ENCODE data around the gene CCDC69. TPM values are rescaled to one million over a fixed set of nuclear protein-coding genes. Genes with fewer than 3 reads are reported as not detected.

CCDC69 gene
- total RNA-seq, 3 donors from 2014 or later, result 47.4 to 201 (median 97.0) TPM

DNA sequence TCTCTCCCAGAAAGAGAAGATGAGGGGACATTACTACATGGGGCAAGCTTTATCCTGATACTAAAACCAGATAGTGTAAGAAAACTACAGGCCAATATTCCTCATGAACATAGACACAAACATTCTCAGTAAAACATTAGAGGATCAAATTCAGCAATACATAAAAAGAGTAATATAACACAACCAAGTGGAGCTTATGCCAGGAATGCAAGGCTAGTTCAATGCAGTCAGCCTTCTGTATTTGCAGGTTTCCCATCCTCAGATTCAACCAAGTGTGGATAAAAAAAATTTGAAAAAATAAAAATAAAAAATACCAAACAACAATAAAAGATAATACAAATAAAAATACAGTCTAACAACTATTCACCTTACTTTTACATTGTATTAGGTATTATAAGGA is 31.3 kb downstream of the CCDC69 start:
- Histone ChIP-seq H3K27me3 (no peaks in the 10 kb centered on the region), H3K4me3 (no peak overlapping the region), H3K4me1 (no peaks in the 10 kb centered on the region), H3K27ac (no peak overlapping the region), H3K9me3 (no peaks in the 10 kb centered on the region), H3K36me3 (no peaks in the 10 kb centered on the region)
- intact Hi-C loops (cut with DNase I; ENCODE audit: low total_unique reads), result no loop called here
- DNase-seq (ENCODE audit: low spot score in 2 of 2), result no peak
- TF ChIP-seq POLR2A (IDR thresholded peaks at IDR 0.05) (no peak), POLR2AphosphoS5 (IDR thresholded peaks at IDR 0.05) (no peak)
- TF ChIP-seq, protein P1, sequence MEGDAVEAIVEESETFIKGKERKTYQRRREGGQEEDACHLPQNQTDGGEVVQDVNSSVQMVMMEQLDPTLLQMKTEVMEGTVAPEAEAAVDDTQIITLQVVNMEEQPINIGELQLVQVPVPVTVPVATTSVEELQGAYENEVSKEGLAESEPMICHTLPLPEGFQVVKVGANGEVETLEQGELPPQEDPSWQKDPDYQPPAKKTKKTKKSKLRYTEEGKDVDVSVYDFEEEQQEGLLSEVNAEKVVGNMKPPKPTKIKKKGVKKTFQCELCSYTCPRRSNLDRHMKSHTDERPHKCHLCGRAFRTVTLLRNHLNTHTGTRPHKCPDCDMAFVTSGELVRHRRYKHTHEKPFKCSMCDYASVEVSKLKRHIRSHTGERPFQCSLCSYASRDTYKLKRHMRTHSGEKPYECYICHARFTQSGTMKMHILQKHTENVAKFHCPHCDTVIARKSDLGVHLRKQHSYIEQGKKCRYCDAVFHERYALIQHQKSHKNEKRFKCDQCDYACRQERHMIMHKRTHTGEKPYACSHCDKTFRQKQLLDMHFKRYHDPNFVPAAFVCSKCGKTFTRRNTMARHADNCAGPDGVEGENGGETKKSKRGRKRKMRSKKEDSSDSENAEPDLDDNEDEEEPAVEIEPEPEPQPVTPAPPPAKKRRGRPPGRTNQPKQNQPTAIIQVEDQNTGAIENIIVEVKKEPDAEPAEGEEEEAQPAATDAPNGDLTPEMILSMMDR (IDR thresholded peaks at IDR 0.05), result no peak

DNA sequence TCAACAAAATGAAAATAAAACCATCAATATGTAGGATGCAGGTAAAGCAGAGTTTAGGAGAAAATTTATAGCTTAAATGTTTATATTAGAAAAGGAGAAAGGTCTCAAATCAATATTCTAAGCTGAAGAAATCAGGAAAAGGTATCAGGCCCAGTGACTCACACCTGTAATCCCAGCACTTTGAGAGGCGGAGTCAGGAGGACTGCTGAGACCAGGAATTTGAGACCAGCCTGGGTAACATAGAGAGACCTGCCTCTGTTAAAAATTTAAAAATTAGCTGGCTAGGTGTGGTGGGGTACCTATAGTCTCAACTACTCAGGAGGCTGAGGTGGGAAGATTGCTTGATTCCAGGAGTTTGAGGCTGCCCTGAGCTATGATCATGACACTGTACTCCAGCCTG is 32.2 kb downstream of the CCDC69 start:
- Histone ChIP-seq H3K27ac (no peak overlapping the region), H3K36me3 (no peaks in the 10 kb centered on the region), H3K4me3 (no peak overlapping the region), H3K9me3 (no peaks in the 10 kb centered on the region), H3K4me1 (no peaks in the 10 kb centered on the region), H3K27me3 (no peaks in the 10 kb centered on the region)
- TF ChIP-seq POLR2AphosphoS5 (IDR thresholded peaks at IDR 0.05) (no peak), POLR2A (IDR thresholded peaks at IDR 0.05) (no peak)
- TF ChIP-seq, protein P1 (IDR thresholded peaks at IDR 0.05), result no peak
- intact Hi-C loops (cut with DNase I; ENCODE audit: low total_unique reads), result no loop called here
- DNase-seq (ENCODE audit: low spot score in 2 of 2), result no peak

DNA sequence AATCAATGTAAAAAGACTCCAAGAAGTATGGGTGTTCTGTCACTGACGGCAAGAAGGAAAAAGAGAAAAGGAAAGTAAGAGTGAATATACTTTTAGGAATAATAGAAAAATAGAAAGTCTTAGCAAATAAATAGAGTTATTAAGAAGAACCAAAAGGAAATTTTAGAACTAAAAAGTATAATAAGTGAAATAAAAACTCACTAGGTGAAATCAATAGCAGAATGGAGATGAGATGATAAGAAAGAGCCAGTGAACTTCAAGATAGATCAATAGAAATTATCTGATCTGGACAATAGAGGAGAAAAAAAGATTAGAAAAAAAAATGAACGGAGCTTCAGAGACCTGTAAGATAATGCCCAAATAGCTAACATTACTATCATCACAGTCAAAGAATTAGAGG is 34.7 kb downstream of the CCDC69 start:
- no peak for DNase-seq (ENCODE audit: low spot score in 2 of 2)
- H3K36me3 ChIP-seq, result no peaks in the 10 kb centered on the region
- intact Hi-C loops (cut with DNase I; ENCODE audit: low total_unique reads), result no loop called here

GRCh38 chr5:151186538-151186937 is 37.4 kb downstream of the CCDC69 start:
- no peak for DNase-seq (ENCODE audit: low spot score in 2 of 2)
- H3K27me3 ChIP-seq, result no peaks in the 10 kb centered on the region
- TF ChIP-seq POLR2AphosphoS5 (IDR thresholded peaks at IDR 0.05), result no peak
- no peak for TF ChIP-seq POLR2A (IDR thresholded peaks at IDR 0.05)
- TF ChIP-seq, protein P1 (IDR thresholded peaks at IDR 0.05), result no peak
- H3K4me3 ChIP-seq, result no peak overlapping the region
- no peaks in the 10 kb centered on the region for H3K9me3 ChIP-seq
- intact Hi-C loops (cut with DNase I; ENCODE audit: low total_unique reads), result no loop called here
- no peaks in the 10 kb centered on the region for H3K36me3 ChIP-seq
- no peaks in the 10 kb centered on the region for H3K4me1 ChIP-seq
- no peak overlapping the region for H3K27ac ChIP-seq

More for the DNA sequence above, 34.7 kb downstream of the CCDC69 start:
- Histone ChIP-seq H3K27ac (no peak overlapping the region), H3K27me3 (no peaks in the 10 kb centered on the region), H3K9me3 (no peaks in the 10 kb centered on the region), H3K4me1 (no peaks in the 10 kb centered on the region), H3K4me3 (no peak overlapping the region)
- TF ChIP-seq, protein P1 (IDR thresholded peaks at IDR 0.05), result no peak
- TF ChIP-seq POLR2A (IDR thresholded peaks at IDR 0.05), result no peak
- no peak for TF ChIP-seq POLR2AphosphoS5 (IDR thresholded peaks at IDR 0.05)

DNA sequence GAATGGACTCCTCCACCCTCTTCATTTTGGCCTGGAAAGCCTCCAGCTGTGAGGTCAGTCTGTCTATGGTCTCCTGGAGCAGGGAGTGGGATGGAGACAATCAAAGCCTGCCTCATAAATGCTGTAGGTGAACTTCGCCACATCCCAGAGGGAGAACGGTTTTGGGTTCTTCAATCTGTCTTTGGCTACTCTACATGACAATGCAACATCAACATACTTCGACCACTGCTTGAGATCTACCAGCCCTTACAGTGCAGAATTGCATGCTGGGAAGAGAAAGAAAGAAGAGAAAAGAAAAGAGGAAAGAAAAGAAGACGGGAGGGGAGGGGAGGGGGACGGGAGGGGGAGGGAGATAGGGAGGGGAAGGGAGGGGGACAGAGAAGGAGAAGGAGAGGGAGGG is 37.8 kb downstream of the CCDC69 start:
- H3K4me1 ChIP-seq, result no peaks in the 10 kb centered on the region
- H3K27ac ChIP-seq, result no peak overlapping the region
- no peak for DNase-seq (ENCODE audit: low spot score in 2 of 2)
- H3K9me3 ChIP-seq, result no peaks in the 10 kb centered on the region
- no peaks in the 10 kb centered on the region for H3K36me3 ChIP-seq
- H3K4me3 ChIP-seq, result no peak overlapping the region
- TF ChIP-seq POLR2AphosphoS5 (IDR thresholded peaks at IDR 0.05) (no peak), POLR2A (IDR thresholded peaks at IDR 0.05) (no peak)
- TF ChIP-seq, protein P1 (IDR thresholded peaks at IDR 0.05), result no peak
- no peaks in the 10 kb centered on the region for H3K27me3 ChIP-seq
- intact Hi-C loops (cut with DNase I; ENCODE audit: low total_unique reads), result no loop called here
